Fibroblast of lung (primary cell): ENCODE results near the gene C17orf78. TPM values are rescaled to one million over a fixed set of nuclear protein-coding genes. Genes with fewer than 3 reads are reported as not detected.
"Not testable (repeated sequence)": the region's sequence is repeated elsewhere in the genome, so short reads cannot be mapped to it uniquely, and the experiment has no call there.

Experiments used
- DNase-seq, 2 donors: peaks; one replicate each; pipeline versions ENCODE4 v3.0.0 to v3.0.0-alpha.2; 2010; ENCODE audit warnings: low read depth in 2 of 2
- H2AFZ ChIP-seq: 2 replicates; pipeline ENCODE4 v1.5.1; 2012; ENCODE audit warnings: low read length, control low read depth, inconsistent platforms
- H3K27ac ChIP-seq: 2 replicates; pipeline ENCODE4 v1.5.1; 2011; ENCODE audit warnings: low read length, control low read depth; ENCODE audit not compliant: insufficient read depth
- H3K27me3 ChIP-seq: 2 replicates; pipeline ENCODE4 v1.5.1; 2011; ENCODE audit warnings: mild to moderate bottlenecking, low read length; ENCODE audit not compliant: control insufficient read depth, insufficient read depth
- H3K36me3 ChIP-seq: 2 replicates; pipeline ENCODE4 v1.5.1; 2011; ENCODE audit warnings: low read length; ENCODE audit not compliant: control insufficient read depth, insufficient read depth
- H3K4me1 ChIP-seq: 2 replicates; pipeline ENCODE4 v1.5.1; 2011; ENCODE audit warnings: low read length; ENCODE audit not compliant: control insufficient read depth, insufficient read depth; ENCODE audit errors: extremely low read depth
- H3K4me2 ChIP-seq: 2 replicates; pipeline ENCODE4 v1.5.1; 2011; ENCODE audit warnings: low read length, control low read depth; ENCODE audit not compliant: insufficient read depth; ENCODE audit errors: extremely low read depth
- H3K4me3 ChIP-seq, 4 experiments: fragments of 200-600 bp in 1 of 4; sonication (generic) in 1 of 4; replicated peaks in 1 of 4; 2 replicates each; pipeline ENCODE4 v1.5.1; 2011 to 2016; ENCODE audit warnings: low read length in 4 of 4, low read depth in 3 of 4, mild to moderate bottlenecking in 3 of 4, control low read depth in 2 of 4, inconsistent platforms in 1 of 4, mixed read lengths in 1 of 4; ENCODE audit not compliant: insufficient read depth in 1 of 4; ENCODE audit errors: control extremely low read depth in 1 of 4
- H3K79me2 ChIP-seq: 2 replicates; pipeline ENCODE4 v1.5.1; 2012; ENCODE audit warnings: mild to moderate bottlenecking, low read length, inconsistent platforms; ENCODE audit not compliant: control insufficient read depth, insufficient read depth
- H3K9ac ChIP-seq: 2 replicates; pipeline ENCODE4 v1.5.1; 2011; ENCODE audit warnings: mild to moderate bottlenecking, low read length, control low read depth; ENCODE audit not compliant: insufficient read depth
- H3K9me3 ChIP-seq: 2 replicates; pipeline ENCODE4 v1.5.1; 2012; ENCODE audit warnings: low read depth, low read length; ENCODE audit not compliant: control insufficient read depth, insufficient read depth
- H4K20me1 ChIP-seq: 2 replicates; pipeline ENCODE4 v1.5.1; 2011; ENCODE audit warnings: low read length; ENCODE audit not compliant: control insufficient read depth, insufficient read depth; ENCODE audit errors: extremely low read depth
- CTCF ChIP-seq, 2 donors: IDR thresholded peaks in 1 of 2; conservative IDR thresholded peaks in 1 of 2; 1 replicate in 1 of 2; 2 replicates in 1 of 2; pipeline ENCODE4 v1.5.1; 2011 to 2012; ENCODE audit warnings: low read length in 2 of 2, control low read depth in 1 of 2, inconsistent platforms in 1 of 2, low read depth in 1 of 2, mild to moderate bottlenecking in 1 of 2
- EZH2 ChIP-seq: IDR thresholded peaks from 2 replicates; pipeline ENCODE4 v1.5.1; 2012; ENCODE audit warnings: low read length, control low read depth, mild to moderate bottlenecking; ENCODE audit errors: missing control alignments
- polyA plus RNA-seq, 2 donors: library from polyadenylated mRNA; depleted of rRNA in 1 of 2; stranded (reverse) in 1 of 2; unstranded in 1 of 2; fragments of >200 nt; gene quantifications; 2 replicates each; pipeline ENCODE4 v1.2.1, GENCODE V29; 2011 to 2012; ENCODE audit warnings: missing spikeins in 1 of 2
- total RNA-seq: library from RNA; depleted of rRNA; stranded (reverse); fragments of >200 nt; gene quantifications from 2 replicates; pipeline ENCODE4 v1.2.1, GENCODE V29; 2014

The C17orf78 gene
- total and polyA plus RNA-seq, 2 donors (not counting 1 experiment from before 2014, with no cell fraction given) = not detected

GRCh38 chr17:37440424-37440823, 64.6 kb downstream of the C17orf78 start:
- no peak overlapping the region for H2AFZ ChIP-seq
- H3K27ac ChIP-seq = no peak overlapping the region
- no peaks in the 10 kb centered on the region for H4K20me1 ChIP-seq
- no peak overlapping the region for H3K4me3 ChIP-seq
- H3K27me3 ChIP-seq = no peaks in the 10 kb centered on the region
- TF ChIP-seq CTCF (conservative IDR thresholded peaks at IDR 0.05 in 1 of 2, IDR thresholded peaks at IDR 0.05 in 1 of 2; ENCODE audit: low read depth in 1 of 2, low read length in 2 of 2) (no peak), EZH2 (no peak)
- no peak overlapping the region for H3K4me2 ChIP-seq
- no peaks in the 10 kb centered on the region for H3K9me3 ChIP-seq
- H3K79me2 ChIP-seq = no peaks in the 10 kb centered on the region
- no peak for DNase-seq
- no peak overlapping the region for H3K9ac ChIP-seq
- H3K36me3 ChIP-seq = peaks cover 6% of the 10 kb centered on the region
- no peaks in the 10 kb centered on the region for H3K4me1 ChIP-seq

GRCh38 chr17:37441369-37442014, 65.7 kb downstream of the C17orf78 start:
- not testable (repeated sequence) for H4K20me1 ChIP-seq, H3K36me3 ChIP-seq, H3K9me3 ChIP-seq

More at GRCh38 chr17:37441369-37442014, 65.7 kb downstream of the C17orf78 start:
- not testable (repeated sequence) for H3K4me3 ChIP-seq, H3K4me1 ChIP-seq, H2AFZ ChIP-seq, H3K79me2 ChIP-seq, H3K9ac ChIP-seq, DNase-seq, H3K4me2 ChIP-seq, H3K27ac ChIP-seq, H3K27me3 ChIP-seq

Other genes with a start within 250 kb of the C17orf78 start
- gene ACACA, start 30.9 kb downstream of the C17orf78 start, total RNA-seq = 72.9 and 123 TPM in 2 replicates
- gene ACACA, start 30.9 kb downstream of the C17orf78 start, polyA plus RNA-seq = 45.2 and 54.1 TPM in 2 replicates
- 19.8 and 23.9 TPM in 2 replicates for gene TADA2A, start 30.9 kb downstream of the C17orf78 start, total RNA-seq
- 18.7 and 19.3 TPM in 2 replicates for gene TADA2A, start 30.9 kb downstream of the C17orf78 start, polyA plus RNA-seq
- 61.4 and 121 TPM in 2 replicates for gene DUSP14, start 113.9 kb downstream of the C17orf78 start, total RNA-seq
- gene DUSP14, start 113.9 kb downstream of the C17orf78 start, polyA plus RNA-seq = 153 and 161 TPM in 2 replicates
- 16.7 and 21.5 TPM in 2 replicates for gene SYNRG, start 233.4 kb downstream of the C17orf78 start, total RNA-seq
- 19.1 and 20.4 TPM in 2 replicates for gene SYNRG, start 233.4 kb downstream of the C17orf78 start, polyA plus RNA-seq